Germinal center (tissue), 1 donor: Measurements from ENCODE around the gene FBXO40.

Experiments
- DNase-seq: peaks from one replicate; pipeline ENCODE4 v3.0.0; 2012; ENCODE audit warnings: mixed read lengths, low spot score

FBXO40 gene

GRCh38 chr3:121662742-121663141 is 69.6 kb downstream of the FBXO40 start:
- no peak for DNase-seq

- no peak for DNase-seq
Measured at GRCh38 chr3:121663171-121663847, 70.1 kb downstream of the FBXO40 start.

GRCh38 chr3:121665488-121665887 is 72.3 kb downstream of the FBXO40 start:
- no peak for DNase-seq

GRCh38 chr3:121667333-121667732 is 74.2 kb downstream of the FBXO40 start:
- DNase-seq, result no peak

- DNase-seq, result no peak
Measured at GRCh38 chr3:121670676-121671075, 77.5 kb downstream of the FBXO40 start.

- DNase-seq, result no peak
Measured at GRCh38 chr3:121677141-121677540, 84.0 kb downstream of the FBXO40 start.
